ENCODE data around the gene MSX1. TPM values are rescaled to one million over a fixed set of nuclear protein-coding genes. Genes with fewer than 3 reads are reported as not detected.

The MSX1 gene
- total and polyA plus RNA-seq, 2 of the 13 experiments (the other 11 are each of a cell fraction or from before 2014, with no cell fraction given): 12.1 to 14.9 TPM

DNA sequence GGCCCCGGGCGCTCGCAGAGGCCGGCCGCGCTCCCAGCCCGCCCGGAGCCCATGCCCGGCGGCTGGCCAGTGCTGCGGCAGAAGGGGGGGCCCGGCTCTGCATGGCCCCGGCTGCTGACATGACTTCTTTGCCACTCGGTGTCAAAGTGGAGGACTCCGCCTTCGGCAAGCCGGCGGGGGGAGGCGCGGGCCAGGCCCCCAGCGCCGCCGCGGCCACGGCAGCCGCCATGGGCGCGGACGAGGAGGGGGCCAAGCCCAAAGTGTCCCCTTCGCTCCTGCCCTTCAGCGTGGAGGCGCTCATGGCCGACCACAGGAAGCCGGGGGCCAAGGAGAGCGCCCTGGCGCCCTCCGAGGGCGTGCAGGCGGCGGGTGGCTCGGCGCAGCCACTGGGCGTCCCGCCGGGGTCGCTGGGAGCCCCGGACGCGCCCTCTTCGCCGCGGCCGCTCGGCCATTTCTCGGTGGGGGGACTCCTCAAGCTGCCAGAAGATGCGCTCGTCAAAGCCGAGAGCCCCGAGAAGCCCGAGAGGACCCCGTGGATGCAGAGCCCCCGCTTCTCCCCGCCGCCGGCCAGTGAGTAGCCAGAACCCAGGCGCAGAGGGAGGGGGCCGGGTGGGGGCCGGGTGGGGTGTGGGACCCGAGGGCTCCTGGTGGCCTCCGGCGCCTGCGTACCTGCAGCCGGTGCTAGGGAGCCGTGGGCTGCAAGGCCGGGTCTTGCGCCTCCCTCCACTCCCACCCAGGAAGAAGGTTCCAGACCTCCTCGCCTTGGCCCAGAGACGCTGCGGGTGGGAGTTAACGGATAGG lies 534 bp downstream of the MSX1 start (continued):
- TF ChIP-seq, protein P1, sequence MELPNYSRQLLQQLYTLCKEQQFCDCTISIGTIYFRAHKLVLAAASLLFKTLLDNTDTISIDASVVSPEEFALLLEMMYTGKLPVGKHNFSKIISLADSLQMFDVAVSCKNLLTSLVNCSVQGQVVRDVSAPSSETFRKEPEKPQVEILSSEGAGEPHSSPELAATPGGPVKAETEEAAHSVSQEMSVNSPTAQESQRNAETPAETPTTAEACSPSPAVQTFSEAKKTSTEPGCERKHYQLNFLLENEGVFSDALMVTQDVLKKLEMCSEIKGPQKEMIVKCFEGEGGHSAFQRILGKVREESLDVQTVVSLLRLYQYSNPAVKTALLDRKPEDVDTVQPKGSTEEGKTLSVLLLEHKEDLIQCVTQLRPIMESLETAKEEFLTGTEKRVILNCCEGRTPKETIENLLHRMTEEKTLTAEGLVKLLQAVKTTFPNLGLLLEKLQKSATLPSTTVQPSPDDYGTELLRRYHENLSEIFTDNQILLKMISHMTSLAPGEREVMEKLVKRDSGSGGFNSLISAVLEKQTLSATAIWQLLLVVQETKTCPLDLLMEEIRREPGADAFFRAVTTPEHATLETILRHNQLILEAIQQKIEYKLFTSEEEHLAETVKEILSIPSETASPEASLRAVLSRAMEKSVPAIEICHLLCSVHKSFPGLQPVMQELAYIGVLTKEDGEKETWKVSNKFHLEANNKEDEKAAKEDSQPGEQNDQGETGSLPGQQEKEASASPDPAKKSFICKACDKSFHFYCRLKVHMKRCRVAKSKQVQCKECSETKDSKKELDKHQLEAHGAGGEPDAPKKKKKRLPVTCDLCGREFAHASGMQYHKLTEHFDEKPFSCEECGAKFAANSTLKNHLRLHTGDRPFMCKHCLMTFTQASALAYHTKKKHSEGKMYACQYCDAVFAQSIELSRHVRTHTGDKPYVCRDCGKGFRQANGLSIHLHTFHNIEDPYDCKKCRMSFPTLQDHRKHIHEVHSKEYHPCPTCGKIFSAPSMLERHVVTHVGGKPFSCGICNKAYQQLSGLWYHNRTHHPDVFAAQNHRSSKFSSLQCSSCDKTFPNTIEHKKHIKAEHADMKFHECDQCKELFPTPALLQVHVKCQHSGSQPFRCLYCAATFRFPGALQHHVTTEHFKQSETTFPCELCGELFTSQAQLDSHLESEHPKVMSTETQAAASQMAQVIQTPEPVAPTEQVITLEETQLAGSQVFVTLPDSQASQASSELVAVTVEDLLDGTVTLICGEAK (IDR thresholded peaks at IDR 0.05): no peak
- TF ChIP-seq, protein P1 (CRISPR knock-in tag; IDR thresholded peaks at IDR 0.05): no peak
- TF ChIP-seq ZNF563 (CRISPR knock-in tag; IDR thresholded peaks at IDR 0.05) (peak; percentile 47), ZNF567 (CRISPR knock-in tag; IDR thresholded peaks at IDR 0.05; ENCODE audit: borderline replicate concordance) (no peak), ZNF253 (CRISPR knock-in tag; IDR thresholded peaks at IDR 0.05; ENCODE audit: borderline replicate concordance) (no peak), MAX (IDR thresholded peaks at IDR 0.05) (peak; percentile 7; the same call in 1 of the 2 replicates), ZFP82 (CRISPR knock-in tag; IDR thresholded peaks at IDR 0.05; ENCODE audit: borderline replicate concordance) (no peak), ZNF768 (CRISPR knock-in tag; IDR thresholded peaks at IDR 0.05) (no peak), SAP130 (CRISPR knock-in tag; IDR thresholded peaks at IDR 0.05; ENCODE audit: low read depth) (peak; percentile 9; the same call in 1 of the 2 replicates), RAD21 (CRISPR knock-in tag; IDR thresholded peaks at IDR 0.05) (0 out of 2 replicates have a peak, but pooled peaks have one; percentile 6), ONECUT2 (CRISPR knock-in tag; IDR thresholded peaks at IDR 0.05) (no peak), ZSCAN12 (CRISPR knock-in tag; IDR thresholded peaks at IDR 0.05) (no peak), ZXDC (CRISPR knock-in tag; IDR thresholded peaks at IDR 0.05) (0 out of 2 replicates have a peak, but pooled peaks have one; percentile 28)
- TF ChIP-seq, protein P2, sequence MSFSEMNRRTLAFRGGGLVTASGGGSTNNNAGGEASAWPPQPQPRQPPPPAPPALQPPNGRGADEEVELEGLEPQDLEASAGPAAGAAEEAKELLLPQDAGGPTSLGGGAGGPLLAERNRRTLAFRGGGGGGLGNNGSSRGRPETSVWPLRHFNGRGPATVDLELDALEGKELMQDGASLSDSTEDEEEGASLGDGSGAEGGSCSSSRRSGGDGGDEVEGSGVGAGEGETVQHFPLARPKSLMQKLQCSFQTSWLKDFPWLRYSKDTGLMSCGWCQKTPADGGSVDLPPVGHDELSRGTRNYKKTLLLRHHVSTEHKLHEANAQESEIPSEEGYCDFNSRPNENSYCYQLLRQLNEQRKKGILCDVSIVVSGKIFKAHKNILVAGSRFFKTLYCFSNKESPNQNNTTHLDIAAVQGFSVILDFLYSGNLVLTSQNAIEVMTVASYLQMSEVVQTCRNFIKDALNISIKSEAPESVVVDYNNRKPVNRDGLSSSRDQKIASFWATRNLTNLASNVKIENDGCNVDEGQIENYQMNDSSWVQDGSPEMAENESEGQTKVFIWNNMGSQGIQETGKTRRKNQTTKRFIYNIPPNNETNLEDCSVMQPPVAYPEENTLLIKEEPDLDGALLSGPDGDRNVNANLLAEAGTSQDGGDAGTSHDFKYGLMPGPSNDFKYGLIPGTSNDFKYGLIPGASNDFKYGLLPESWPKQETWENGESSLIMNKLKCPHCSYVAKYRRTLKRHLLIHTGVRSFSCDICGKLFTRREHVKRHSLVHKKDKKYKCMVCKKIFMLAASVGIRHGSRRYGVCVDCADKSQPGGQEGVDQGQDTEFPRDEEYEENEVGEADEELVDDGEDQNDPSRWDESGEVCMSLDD (CRISPR knock-in tag; IDR thresholded peaks at IDR 0.05; ENCODE audit: borderline replicate concordance): no peak
